Choroid plexus epithelial cell (primary cell): ENCODE data around the gene KCNC1.
A peak's percentile ranks its signal among the peaks of the same experiment; 100 is the strongest.

ENCODE experiments used
- DNase-seq: peaks from one replicate; pipeline ENCODE4 v3.0.0-alpha.2; 2010; ENCODE audit warnings: low read depth
- H3K4me3 ChIP-seq: 2 replicates; pipeline ENCODE4 v1.5.1; 2011; ENCODE audit warnings: low read depth, mild to moderate bottlenecking, control low read depth, low read length, moderate library complexity
- TF ChIP-seq, protein P1 (sequence below): conservative IDR thresholded peaks from 2 replicates; pipeline ENCODE4 v1.5.1; 2011; ENCODE audit warnings: low read depth, mild to moderate bottlenecking, control low read depth, inconsistent platforms, low read length, moderate library complexity

Gene KCNC1

DNA sequence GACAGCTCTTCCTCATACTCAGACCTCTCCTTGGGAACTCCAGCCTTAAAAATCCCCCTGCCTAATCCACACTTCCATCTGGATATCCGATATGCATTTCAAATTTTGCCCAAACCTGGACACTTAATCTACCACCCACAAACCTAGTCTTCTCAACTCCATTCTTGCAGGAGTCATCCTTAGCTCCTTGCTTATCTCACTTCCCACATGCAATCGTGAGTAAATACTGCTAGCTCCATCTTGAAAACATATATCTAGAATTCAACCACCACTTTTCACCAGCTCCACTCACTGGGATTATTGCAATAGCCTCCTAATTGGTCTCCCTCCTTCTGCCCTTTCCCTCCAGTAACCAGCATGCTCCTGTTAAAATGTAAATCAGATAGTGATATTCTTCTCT is 17.8 kb upstream of the KCNC1 start:
- H3K4me3 ChIP-seq: no peak overlapping the region
- TF ChIP-seq, protein P1, sequence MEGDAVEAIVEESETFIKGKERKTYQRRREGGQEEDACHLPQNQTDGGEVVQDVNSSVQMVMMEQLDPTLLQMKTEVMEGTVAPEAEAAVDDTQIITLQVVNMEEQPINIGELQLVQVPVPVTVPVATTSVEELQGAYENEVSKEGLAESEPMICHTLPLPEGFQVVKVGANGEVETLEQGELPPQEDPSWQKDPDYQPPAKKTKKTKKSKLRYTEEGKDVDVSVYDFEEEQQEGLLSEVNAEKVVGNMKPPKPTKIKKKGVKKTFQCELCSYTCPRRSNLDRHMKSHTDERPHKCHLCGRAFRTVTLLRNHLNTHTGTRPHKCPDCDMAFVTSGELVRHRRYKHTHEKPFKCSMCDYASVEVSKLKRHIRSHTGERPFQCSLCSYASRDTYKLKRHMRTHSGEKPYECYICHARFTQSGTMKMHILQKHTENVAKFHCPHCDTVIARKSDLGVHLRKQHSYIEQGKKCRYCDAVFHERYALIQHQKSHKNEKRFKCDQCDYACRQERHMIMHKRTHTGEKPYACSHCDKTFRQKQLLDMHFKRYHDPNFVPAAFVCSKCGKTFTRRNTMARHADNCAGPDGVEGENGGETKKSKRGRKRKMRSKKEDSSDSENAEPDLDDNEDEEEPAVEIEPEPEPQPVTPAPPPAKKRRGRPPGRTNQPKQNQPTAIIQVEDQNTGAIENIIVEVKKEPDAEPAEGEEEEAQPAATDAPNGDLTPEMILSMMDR: no peak
- DNase-seq: no peak

DNA sequence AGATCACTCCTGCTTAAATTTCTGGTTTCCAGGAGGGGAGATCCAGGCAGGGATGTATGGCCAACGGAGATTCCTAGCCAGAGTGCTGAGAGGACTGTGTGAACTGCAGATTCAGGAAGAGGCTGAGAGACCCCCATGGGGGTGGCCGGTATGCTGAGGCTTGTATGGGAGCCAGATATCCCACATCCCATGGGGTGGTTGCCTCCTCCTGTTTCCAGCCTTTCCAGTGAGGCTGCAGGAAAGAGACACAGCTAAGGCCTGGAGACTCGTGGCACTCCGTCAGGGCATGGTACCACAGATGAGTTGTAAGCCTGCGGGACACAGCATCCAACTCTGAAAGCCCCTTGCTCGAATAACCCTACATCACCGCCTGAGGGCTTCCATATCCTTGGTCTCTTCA is 16.6 kb upstream of the KCNC1 start:
- no peak for DNase-seq
- H3K4me3 ChIP-seq: no peak overlapping the region
- TF ChIP-seq, protein P1: no peak

DNA sequence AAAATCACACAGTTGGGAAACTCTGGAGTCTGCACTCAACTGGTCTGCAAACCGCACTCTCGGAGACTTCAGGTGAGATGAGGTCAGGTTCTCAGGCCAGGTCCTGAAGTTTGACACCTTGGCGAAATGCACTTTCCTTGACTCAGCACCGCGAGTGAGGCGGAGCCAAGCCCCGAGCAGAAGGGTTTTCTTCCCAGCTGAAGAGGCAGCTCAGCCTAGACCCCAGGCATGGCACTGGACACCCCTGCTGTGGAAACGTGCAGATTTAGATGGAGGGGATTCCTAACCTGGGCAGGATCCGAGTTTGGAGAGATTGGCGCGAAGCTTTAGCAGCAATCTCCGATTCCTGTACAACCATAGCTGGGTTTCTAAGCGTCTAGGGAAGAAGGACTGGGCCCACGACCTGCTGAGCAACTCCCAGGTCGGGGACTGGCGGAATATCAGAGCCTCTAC is 16.0 kb upstream of the KCNC1 start:
- TF ChIP-seq, protein P1: no peak
- no peak for DNase-seq
- no peak overlapping the region for H3K4me3 ChIP-seq

DNA sequence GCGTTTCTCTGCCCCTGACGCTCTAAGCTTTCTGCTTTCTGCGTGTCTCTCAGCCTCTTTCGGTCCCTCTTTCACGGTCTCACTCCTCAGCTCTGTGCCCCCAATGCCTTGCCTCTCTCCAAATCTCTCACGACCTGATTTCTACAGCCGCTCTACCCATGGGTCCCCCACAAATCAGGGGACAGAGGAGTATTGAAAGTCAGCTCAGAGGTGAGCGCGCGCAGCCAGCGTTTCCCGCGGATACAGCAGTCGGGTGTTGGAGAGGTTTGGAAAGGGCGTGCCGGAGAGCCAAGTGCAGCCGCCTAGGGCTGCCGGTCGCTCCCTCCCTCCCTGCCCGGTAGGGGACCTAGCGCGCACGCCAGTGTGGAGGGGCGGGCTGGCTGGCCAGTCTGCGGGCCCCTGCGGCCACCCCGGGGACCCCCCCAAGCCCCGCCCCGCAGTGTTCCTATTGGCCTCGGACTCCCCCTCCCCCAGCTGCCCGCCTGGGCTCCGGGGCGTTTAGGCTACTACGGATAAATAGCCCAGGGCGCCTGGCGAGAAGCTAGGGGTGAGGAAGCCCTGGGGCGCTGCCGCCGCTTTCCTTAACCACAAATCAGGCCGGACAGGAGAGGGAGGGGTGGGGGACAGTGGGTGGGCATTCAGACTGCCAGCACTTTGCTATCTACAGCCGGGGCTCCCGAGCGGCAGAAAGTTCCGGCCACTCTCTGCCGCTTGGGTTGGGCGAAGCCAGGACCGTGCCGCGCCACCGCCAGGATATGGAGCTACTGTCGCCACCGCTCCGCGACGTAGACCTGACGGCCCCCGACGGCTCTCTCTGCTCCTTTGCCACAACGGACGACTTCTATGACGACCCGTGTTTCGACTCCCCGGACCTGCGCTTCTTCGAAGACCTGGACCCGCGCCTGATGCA is 15.3 kb upstream of the KCNC1 start, which contains the start of gene MYOD1:
Gene MYOD1, plus strand, starts transcription at position 544 of the 910 bp plus-strand sequence. Its CDS starts 212 bp downstream, at position 756.
- no peak within 1 kb of the TSS for H3K4me3 ChIP-seq
- no peak for DNase-seq
- TF ChIP-seq, protein P1: no peak

DNA sequence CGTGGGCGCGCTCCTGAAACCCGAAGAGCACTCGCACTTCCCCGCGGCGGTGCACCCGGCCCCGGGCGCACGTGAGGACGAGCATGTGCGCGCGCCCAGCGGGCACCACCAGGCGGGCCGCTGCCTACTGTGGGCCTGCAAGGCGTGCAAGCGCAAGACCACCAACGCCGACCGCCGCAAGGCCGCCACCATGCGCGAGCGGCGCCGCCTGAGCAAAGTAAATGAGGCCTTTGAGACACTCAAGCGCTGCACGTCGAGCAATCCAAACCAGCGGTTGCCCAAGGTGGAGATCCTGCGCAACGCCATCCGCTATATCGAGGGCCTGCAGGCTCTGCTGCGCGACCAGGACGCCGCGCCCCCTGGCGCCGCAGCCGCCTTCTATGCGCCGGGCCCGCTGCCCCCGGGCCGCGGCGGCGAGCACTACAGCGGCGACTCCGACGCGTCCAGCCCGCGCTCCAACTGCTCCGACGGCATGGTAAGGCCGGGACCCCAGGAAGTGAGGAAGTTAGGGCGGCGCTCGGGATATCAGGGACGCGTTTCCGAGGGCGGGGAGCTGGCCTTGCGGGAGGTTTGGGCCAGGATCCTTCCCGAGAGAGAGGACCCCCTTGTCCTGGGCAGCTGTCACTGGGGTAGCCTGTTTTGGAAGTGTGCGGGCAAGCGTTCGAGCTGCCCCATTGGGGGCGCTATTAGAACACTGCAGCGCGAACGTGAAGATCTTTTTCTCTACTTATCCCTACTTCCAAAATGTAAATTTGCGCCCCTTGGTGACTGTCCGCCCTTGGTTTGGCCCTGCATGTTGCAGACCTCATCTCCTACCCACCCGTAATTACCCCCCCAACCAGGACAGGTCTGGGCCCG is 14.4 kb upstream of the KCNC1 start:
- peak; percentile 13 for DNase-seq
- H3K4me3 ChIP-seq: no peak overlapping the region
- TF ChIP-seq, protein P1: peak; percentile 8

DNA sequence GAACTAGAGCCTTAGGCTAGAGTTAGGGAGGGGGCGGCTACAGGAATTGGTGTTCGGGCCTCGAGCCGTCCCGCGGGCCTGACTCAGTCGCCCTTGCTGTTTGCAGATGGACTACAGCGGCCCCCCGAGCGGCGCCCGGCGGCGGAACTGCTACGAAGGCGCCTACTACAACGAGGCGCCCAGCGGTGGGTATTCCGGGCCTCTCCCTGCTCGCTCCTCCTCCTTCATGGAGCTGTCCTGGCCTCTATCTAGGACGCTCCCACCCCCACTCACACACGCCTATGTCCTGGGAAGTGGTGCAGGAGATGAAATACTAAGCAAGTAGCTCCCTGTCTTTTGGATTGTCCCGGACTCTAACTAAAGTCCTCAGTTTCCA is 13.8 kb upstream of the KCNC1 start:
- no peak overlapping the region for H3K4me3 ChIP-seq
- no peak for DNase-seq
- TF ChIP-seq, protein P1: no peak
